Effector memory CD8-positive, alpha-beta T cell (primary cell): Measurements from ENCODE around the gene TLL1.

ENCODE experiments used
- ATAC-seq: fragments of 150-1000 bp; cut with Tn5 transposase; replicated peaks from 2 replicates; pipeline ENCODE4 v1.10.0; 2021; ENCODE audit warnings: mild to moderate bottlenecking, moderate library complexity
- DNase-seq, 3 experiments: peaks; one replicate each; pipeline ENCODE4 v3.0.0; 2021
- H3K27ac Mint-ChIP-seq, 2 donors: one replicate each; pipeline ENCODE4 v1.8.0; 2022; ENCODE audit warnings: mild to moderate bottlenecking in 2 of 2, mixed read lengths in 2 of 2, moderate library complexity in 2 of 2
- H3K27me3 Mint-ChIP-seq, 2 donors: one replicate each; pipeline ENCODE4 v1.8.0; 2022; ENCODE audit warnings: mixed read lengths in 2 of 2
- H3K36me3 Mint-ChIP-seq: one replicate; pipeline ENCODE4 v1.8.0; 2022; ENCODE audit warnings: mild to moderate bottlenecking, moderate library complexity, mixed read lengths; ENCODE audit not compliant: insufficient read depth
- H3K4me1 Mint-ChIP-seq, 2 donors: one replicate each; pipeline ENCODE4 v1.8.0; 2022; ENCODE audit warnings: low read depth in 2 of 2, mixed read lengths in 2 of 2
- H3K4me3 Mint-ChIP-seq, 2 donors: one replicate each; pipeline ENCODE4 v1.8.0; 2022; ENCODE audit warnings: mild to moderate bottlenecking in 2 of 2, mixed read lengths in 2 of 2, moderate library complexity in 2 of 2
- H3K9me3 Mint-ChIP-seq, 2 donors: one replicate each; pipeline ENCODE4 v1.8.0; 2022; ENCODE audit warnings: mixed read lengths in 2 of 2

TLL1 gene

GRCh38 chr4:165921546-165921945 lies 48.5 kb downstream of the TLL1 start:
- H3K4me3 Mint-ChIP-seq, result no peak overlapping the region
- H3K27me3 Mint-ChIP-seq, result no peaks in the 10 kb centered on the region
- H3K27ac Mint-ChIP-seq, result no peak overlapping the region
- ATAC-seq, result no peak
- DNase-seq, result no peak
- H3K36me3 Mint-ChIP-seq, result no peaks in the 10 kb centered on the region
- peaks cover 3 to 7% of the 10 kb centered on the region in 2 donors for H3K9me3 Mint-ChIP-seq
- no peaks in the 10 kb centered on the region for H3K4me1 Mint-ChIP-seq

GRCh38 chr4:165922747-165923146 lies 49.7 kb downstream of the TLL1 start:
- peaks cover 3 to 7% of the 10 kb centered on the region in 2 donors for H3K9me3 Mint-ChIP-seq
- H3K36me3 Mint-ChIP-seq, result no peaks in the 10 kb centered on the region
- no peaks in the 10 kb centered on the region for H3K27me3 Mint-ChIP-seq
- no peaks in the 10 kb centered on the region for H3K4me1 Mint-ChIP-seq
- DNase-seq (no peak), ATAC-seq (no peak)
- no peak overlapping the region for H3K27ac Mint-ChIP-seq
- no peak overlapping the region for H3K4me3 Mint-ChIP-seq

DNA sequence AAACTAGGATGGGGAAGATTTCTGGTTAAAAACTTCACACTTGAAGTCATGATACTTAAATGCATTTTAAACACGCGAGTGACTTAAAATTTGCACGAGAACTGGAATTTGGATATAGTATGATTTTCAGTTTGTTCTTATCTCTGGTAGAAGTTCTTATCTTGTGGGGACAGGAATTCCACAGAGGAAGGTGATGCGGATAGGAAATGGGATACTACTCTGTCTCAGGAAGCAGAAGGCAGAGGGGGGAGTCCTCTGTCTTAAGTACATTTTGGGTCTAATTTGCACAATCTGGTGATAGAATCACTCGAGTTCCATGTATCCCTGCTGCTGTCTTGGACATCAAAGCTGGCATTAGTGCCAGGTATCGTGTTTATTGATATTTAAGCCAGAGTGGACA lies 53.3 kb downstream of the TLL1 start:
- no peaks in the 10 kb centered on the region for H3K4me1 Mint-ChIP-seq

GRCh38 chr4:165927366-165927765 lies 54.3 kb downstream of the TLL1 start:
- Mint-ChIP-seq H3K27ac (no peak overlapping the region), H3K36me3 (no peaks in the 10 kb centered on the region), H3K27me3 (no peaks in the 10 kb centered on the region), H3K9me3 (peaks cover 5 to 7% of the 10 kb centered on the region in 2 donors), H3K4me1 (no peaks in the 10 kb centered on the region), H3K4me3 (no peak overlapping the region)
- DNase-seq (no peak), ATAC-seq (no peak)

More for the DNA sequence above, 53.3 kb downstream of the TLL1 start:
- no peak overlapping the region for H3K4me3 Mint-ChIP-seq
- H3K9me3 Mint-ChIP-seq, result peaks cover 5 to 7% of the 10 kb centered on the region in 2 donors
- DNase-seq (no peak), ATAC-seq (no peak)
- no peaks in the 10 kb centered on the region for H3K27me3 Mint-ChIP-seq
- no peaks in the 10 kb centered on the region for H3K36me3 Mint-ChIP-seq
- no peak overlapping the region for H3K27ac Mint-ChIP-seq

- Mint-ChIP-seq H3K9me3 (peaks cover 5 to 7% of the 10 kb centered on the region in 2 donors), H3K27me3 (no peaks in the 10 kb centered on the region), H3K4me1 (no peaks in the 10 kb centered on the region), H3K4me3 (no peak overlapping the region), H3K36me3 (no peaks in the 10 kb centered on the region), H3K27ac (no peak overlapping the region)
- DNase-seq, result no peak
- ATAC-seq, result no peak
Observed at GRCh38 chr4:165927815-165928214, 54.8 kb downstream of the TLL1 start.

- ATAC-seq (no peak), DNase-seq (no peak)
- H3K9me3 Mint-ChIP-seq, result peaks cover 5 to 7% of the 10 kb centered on the region in 2 donors
- no peaks in the 10 kb centered on the region for H3K27me3 Mint-ChIP-seq
- no peaks in the 10 kb centered on the region for H3K36me3 Mint-ChIP-seq
- no peak overlapping the region for H3K4me3 Mint-ChIP-seq
- H3K27ac Mint-ChIP-seq, result no peak overlapping the region
- no peaks in the 10 kb centered on the region for H3K4me1 Mint-ChIP-seq
Observed at GRCh38 chr4:165928601-165929000, 55.6 kb downstream of the TLL1 start.

DNA sequence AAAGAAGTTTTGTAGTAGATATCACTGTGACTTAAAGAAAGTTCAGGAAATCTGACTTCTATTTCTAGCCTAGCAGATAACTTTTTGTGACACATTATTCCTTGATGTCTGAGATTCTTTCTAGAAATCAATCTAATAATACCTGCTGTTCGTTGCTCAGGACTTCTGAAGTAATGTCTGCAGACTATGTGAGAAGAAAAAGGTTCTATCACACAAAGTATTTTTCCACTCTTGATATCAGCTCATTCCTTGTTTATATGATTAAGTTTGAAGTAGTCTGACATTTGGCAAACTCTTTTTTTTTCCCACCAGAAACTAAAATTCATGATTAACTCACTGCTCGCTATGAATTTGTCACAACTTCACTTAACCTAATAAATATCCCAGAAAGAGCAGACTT lies 56.6 kb downstream of the TLL1 start:
- Mint-ChIP-seq H3K27me3 (no peaks in the 10 kb centered on the region), H3K4me1 (no peaks in the 10 kb centered on the region), H3K27ac (no peak overlapping the region), H3K4me3 (no peak overlapping the region), H3K9me3 (peaks cover 2 to 7% of the 10 kb centered on the region in 2 donors), H3K36me3 (no peaks in the 10 kb centered on the region)
- DNase-seq, result no peak
- no peak for ATAC-seq

DNA sequence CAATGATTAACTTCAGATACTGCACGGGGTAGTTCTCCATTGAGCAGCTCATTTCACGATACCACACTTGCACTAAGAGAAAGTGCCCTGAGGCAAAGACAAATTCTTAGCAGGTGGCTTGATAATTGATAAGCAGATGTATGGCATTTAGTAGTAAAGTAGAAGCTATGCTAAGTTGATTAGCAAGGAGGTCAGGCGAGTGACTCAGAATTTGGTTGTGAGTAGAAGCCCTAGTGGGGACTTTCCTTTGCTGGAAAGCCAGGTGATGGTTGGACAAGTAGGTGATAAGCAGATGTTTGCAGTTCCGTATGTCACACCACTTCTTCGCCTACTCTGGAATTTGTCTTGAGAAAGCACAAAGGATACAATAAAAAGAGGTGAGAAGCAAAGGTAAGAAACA lies 58.7 kb downstream of the TLL1 start:
- H3K27me3 Mint-ChIP-seq, result no peaks in the 10 kb centered on the region
- H3K4me3 Mint-ChIP-seq, result no peak overlapping the region
- ATAC-seq (no peak), DNase-seq (no peak)
- no peak overlapping the region for H3K27ac Mint-ChIP-seq
- H3K4me1 Mint-ChIP-seq, result no peaks in the 10 kb centered on the region
- H3K36me3 Mint-ChIP-seq, result no peaks in the 10 kb centered on the region
- H3K9me3 Mint-ChIP-seq, result peaks cover 0 to 2% of the 10 kb centered on the region in 2 donors

- H3K9me3 Mint-ChIP-seq, result peaks cover 0 to 6% of the 10 kb centered on the region in 2 donors
- no peak for ATAC-seq
- no peak overlapping the region for H3K27ac Mint-ChIP-seq
- H3K27me3 Mint-ChIP-seq, result no peaks in the 10 kb centered on the region
- no peak for DNase-seq
- no peak overlapping the region for H3K4me3 Mint-ChIP-seq
- H3K36me3 Mint-ChIP-seq, result no peaks in the 10 kb centered on the region
- H3K4me1 Mint-ChIP-seq, result no peaks in the 10 kb centered on the region
Observed at GRCh38 chr4:165944900-165945299, 71.9 kb downstream of the TLL1 start.

GRCh38 chr4:165945991-165946390 lies 73.0 kb downstream of the TLL1 start:
- H3K4me3 Mint-ChIP-seq, result no peak overlapping the region
- ATAC-seq, result no peak

GRCh38 chr4:165947019-165947418 lies 74.0 kb downstream of the TLL1 start:
- no peaks in the 10 kb centered on the region for H3K4me1 Mint-ChIP-seq
- no peaks in the 10 kb centered on the region for H3K27me3 Mint-ChIP-seq
- H3K9me3 Mint-ChIP-seq, result peaks cover 0 to 6% of the 10 kb centered on the region in 2 donors
- H3K4me3 Mint-ChIP-seq, result no peak overlapping the region
- no peak for ATAC-seq
- no peak for DNase-seq
- no peaks in the 10 kb centered on the region for H3K36me3 Mint-ChIP-seq
- H3K27ac Mint-ChIP-seq, result no peak overlapping the region

More at GRCh38 chr4:165945991-165946390, 73.0 kb downstream of the TLL1 start:
- H3K27ac Mint-ChIP-seq, result no peak overlapping the region
- H3K27me3 Mint-ChIP-seq, result no peaks in the 10 kb centered on the region
- DNase-seq, result no peak
- peaks cover 0 to 6% of the 10 kb centered on the region in 2 donors for H3K9me3 Mint-ChIP-seq
- no peaks in the 10 kb centered on the region for H3K36me3 Mint-ChIP-seq
- no peaks in the 10 kb centered on the region for H3K4me1 Mint-ChIP-seq

- Mint-ChIP-seq H3K36me3 (no peaks in the 10 kb centered on the region), H3K27me3 (no peaks in the 10 kb centered on the region), H3K9me3 (peaks cover 13 to 34% of the 10 kb centered on the region in 2 donors), H3K4me3 (no peak overlapping the region), H3K4me1 (no peaks in the 10 kb centered on the region), H3K27ac (no peak overlapping the region)
- ATAC-seq (no peak), DNase-seq (no peak)
Observed at GRCh38 chr4:165953181-165953580, 80.1 kb downstream of the TLL1 start.

GRCh38 chr4:165963621-165964020 lies 90.6 kb downstream of the TLL1 start:
- ATAC-seq, result no peak
- H3K36me3 Mint-ChIP-seq, result no peaks in the 10 kb centered on the region
- H3K27ac Mint-ChIP-seq, result no peak overlapping the region

GRCh38 chr4:165964591-165964990 lies 91.6 kb downstream of the TLL1 start:
- H3K4me3 Mint-ChIP-seq, result no peak overlapping the region
- H3K36me3 Mint-ChIP-seq, result no peaks in the 10 kb centered on the region
- H3K27me3 Mint-ChIP-seq, result no peaks in the 10 kb centered on the region
- H3K4me1 Mint-ChIP-seq, result no peaks in the 10 kb centered on the region
- H3K9me3 Mint-ChIP-seq, result peaks cover 9 to 12% of the 10 kb centered on the region in 2 donors
- ATAC-seq, result no peak
- H3K27ac Mint-ChIP-seq, result no peak overlapping the region
- no peak for DNase-seq

More at GRCh38 chr4:165963621-165964020, 90.6 kb downstream of the TLL1 start:
- no peaks in the 10 kb centered on the region for H3K4me1 Mint-ChIP-seq
- H3K9me3 Mint-ChIP-seq, result peaks cover 9 to 12% of the 10 kb centered on the region in 2 donors
- no peak for DNase-seq
- no peaks in the 10 kb centered on the region for H3K27me3 Mint-ChIP-seq
- H3K4me3 Mint-ChIP-seq, result no peak overlapping the region

- ATAC-seq (no peak), DNase-seq (no peak)
- H3K9me3 Mint-ChIP-seq, result peaks cover 9 to 12% of the 10 kb centered on the region in 2 donors
- no peak overlapping the region for H3K27ac Mint-ChIP-seq
- no peak overlapping the region for H3K4me3 Mint-ChIP-seq
- H3K36me3 Mint-ChIP-seq, result no peaks in the 10 kb centered on the region
- no peaks in the 10 kb centered on the region for H3K4me1 Mint-ChIP-seq
- no peaks in the 10 kb centered on the region for H3K27me3 Mint-ChIP-seq
Observed at GRCh38 chr4:165965503-165965902, 92.5 kb downstream of the TLL1 start.
